HG02678 (cell line): Measurements from ENCODE around the gene DLG2.

ENCODE experiments used
- ATAC-seq: cut with Tn5 transposase; IDR thresholded peaks from one replicate; pipeline ENCODE4 v1.9.1; 2021; ENCODE audit warnings: mild to moderate bottlenecking, moderate library complexity; ENCODE audit not compliant: unreplicated experiment

DLG2 gene

DNA sequence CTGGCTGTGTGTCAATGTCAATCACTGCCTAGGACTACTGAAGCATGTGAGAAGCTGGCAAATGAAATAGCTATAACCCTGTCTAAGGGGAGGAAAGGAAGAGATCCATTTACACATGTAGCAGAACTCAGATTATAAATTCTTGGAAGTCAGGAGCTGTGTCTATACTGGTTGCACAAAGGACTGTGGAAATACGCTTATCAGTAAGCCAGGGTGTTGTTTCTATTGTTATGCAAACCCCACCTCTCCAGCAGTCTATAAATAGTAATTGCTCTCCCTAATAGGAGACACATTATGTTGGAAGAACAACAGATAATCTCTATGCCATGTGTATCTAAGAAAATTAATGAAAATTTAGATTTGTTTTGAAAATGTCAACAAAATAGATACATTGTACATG is 1647.6 kb downstream of the DLG2 start:
- ATAC-seq = no peak

GRCh38 chr11:83978942-83979341 is 1648.2 kb downstream of the DLG2 start:
- no peak for ATAC-seq

DNA sequence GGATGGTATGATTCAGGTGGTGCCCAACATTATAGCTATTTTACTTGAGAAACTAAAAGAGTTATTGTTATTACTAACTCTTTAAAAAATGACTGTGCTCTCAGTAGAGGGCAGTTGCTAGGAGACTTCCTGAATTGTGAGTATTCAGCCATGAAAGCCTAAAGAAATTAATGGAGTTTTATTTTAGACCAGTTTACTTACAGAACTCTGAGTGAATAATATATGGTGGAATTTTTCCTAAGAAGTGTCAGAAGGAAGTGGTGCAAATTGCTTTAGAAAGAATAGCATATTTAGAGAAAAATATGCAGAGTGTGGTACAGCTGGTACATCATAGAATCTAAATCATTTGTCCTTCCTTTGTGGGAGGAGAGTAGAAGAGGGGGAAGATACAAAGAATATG is 1651.1 kb downstream of the DLG2 start:
- ATAC-seq = no peak

GRCh38 chr11:83972536-83972935 is 1654.6 kb downstream of the DLG2 start:
- no peak for ATAC-seq

GRCh38 chr11:83971063-83971462 is 1656.1 kb downstream of the DLG2 start:
- ATAC-seq = peak; percentile 30

DNA sequence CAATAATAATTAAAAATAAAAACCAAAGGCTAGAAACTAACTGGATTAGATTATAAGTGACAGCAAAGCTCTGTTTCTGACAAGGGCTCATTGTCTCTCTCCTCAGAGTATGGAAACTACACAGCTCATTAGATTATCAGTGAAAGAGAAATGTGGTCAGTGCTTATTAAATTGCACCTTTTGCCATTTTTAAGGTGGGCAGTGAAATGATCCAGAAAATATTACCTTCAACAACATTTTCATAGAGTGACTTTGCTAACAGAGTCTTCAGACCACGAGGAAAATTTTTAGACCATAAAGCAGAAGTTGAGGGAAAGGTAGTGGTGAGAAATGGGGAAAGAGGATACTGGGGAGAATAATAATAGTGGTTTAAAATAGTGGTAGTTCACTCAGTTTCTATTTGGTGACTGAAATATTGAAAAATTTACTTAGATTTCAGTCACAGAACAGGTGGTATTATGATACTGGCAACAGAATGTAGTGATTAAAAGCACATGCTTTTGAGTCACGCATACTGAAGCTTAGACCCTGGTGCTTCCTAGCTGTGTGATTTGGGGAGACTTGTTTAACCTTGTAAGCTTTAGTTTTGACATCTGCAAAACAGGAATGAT is 1657.0 kb downstream of the DLG2 start:
- peak; percentile 81 for ATAC-seq

DNA sequence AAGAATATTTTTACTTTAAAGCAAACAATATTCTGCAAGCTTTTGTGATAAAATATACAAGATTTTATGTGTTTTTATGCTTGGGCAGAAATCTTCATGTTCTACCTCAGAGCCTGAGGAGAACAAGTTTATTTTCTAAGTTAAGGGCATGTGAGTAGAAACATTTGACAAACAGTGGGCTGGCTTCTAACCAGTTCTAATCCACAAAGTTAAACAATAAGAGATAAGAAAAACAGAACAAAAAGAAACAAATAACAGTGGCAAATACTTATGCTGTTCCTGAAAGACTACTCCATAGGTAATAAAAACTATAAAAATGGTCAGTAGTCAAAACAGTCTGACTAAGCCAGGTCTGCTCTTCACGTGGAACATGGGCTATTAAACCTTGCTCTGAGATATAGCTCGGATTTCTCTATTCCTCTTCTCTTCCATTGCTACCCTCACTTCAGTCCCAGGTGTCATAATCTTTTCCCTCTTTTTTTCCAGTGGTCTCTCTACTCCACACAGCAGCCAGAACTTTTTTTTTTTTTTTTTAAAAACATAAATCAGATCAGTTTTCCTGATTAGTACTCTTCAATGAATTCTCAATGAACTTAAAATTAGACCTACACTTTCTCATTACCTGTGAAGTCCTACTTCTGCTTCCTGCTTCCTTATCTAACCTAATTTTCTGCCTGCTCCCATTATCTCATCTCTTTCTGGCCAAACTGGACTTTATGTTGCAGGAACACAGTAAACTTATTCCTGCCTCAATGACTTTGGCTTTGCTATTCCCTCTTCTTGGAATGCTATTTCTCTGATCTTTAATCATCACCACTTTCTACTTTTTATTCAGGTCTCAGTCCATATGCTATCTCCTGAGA is 1669.9 kb downstream of the DLG2 start:
- ATAC-seq = no peak

DNA sequence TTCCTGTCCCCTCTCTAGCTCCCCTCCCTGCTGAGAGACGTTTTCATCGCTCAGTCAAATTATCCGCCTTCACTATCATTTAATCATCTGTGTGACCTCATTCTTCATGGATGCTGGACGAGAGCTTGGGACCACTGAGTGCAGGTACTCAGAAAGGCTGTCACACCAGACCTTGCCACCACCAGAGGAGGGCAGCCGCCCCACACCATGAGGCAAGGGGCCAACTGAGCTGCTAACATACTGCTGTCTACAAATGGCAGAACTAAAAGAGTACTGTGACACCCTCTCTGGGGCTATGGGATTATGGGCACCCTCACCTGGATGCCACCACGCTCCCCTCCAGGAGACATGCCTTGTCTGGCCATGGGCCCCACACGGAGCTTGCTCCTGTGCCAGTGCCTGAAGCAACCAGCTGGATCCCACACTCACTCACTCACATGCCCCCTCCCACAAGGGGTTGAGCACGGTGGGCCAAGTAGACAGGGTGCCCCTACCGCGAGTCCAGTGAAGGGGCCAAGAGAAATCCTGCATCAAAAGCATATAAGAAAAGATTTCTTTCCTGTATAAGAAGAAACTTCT is 1670.9 kb downstream of the DLG2 start:
- no peak for ATAC-seq

- no peak for ATAC-seq
Observed at GRCh38 chr11:83954780-83955179, 1672.4 kb downstream of the DLG2 start.

DNA sequence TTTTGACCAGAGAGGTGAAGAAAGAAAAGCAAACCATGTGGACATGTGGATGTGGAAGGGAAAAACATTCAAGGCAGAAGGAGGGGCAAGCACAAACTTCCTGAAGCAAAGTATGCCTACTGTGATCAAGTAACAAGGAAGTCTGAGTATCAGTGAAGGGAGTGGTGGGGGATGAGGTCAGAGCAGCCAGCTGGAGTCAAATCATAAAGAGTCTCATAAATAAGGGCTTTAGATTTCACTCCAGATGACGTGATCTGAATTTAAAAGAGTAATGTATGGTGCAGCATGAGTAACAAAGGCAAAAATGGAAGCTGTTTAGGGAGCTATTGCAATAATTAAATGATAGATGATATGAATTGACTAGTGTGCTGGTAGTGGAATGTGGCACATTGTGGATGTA is 1675.6 kb downstream of the DLG2 start:
- ATAC-seq = no peak

DNA sequence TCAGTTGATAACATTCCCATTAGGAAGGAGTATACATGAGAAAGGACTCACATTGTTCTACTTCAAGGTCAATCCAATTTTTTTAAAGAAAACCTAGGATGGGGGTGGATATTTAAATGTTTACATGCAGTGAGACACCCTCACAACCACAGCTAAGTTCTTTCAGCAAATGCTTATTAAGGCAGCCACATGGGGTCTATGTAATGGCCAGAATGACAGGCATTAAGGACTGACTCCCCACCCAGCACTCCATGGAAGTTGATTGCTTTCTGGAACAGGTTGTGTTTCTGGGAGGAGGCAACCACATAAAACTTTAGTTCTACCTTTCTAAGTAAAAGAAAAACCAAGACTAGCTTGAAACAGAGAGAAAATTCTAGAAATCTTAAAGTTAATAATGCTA is 1678.9 kb downstream of the DLG2 start:
- ATAC-seq = no peak

- ATAC-seq = no peak
Observed at GRCh38 chr11:83945976-83946375, 1681.2 kb downstream of the DLG2 start.

GRCh38 chr11:83941050-83941449 is 1686.1 kb downstream of the DLG2 start:
- no peak for ATAC-seq

DNA sequence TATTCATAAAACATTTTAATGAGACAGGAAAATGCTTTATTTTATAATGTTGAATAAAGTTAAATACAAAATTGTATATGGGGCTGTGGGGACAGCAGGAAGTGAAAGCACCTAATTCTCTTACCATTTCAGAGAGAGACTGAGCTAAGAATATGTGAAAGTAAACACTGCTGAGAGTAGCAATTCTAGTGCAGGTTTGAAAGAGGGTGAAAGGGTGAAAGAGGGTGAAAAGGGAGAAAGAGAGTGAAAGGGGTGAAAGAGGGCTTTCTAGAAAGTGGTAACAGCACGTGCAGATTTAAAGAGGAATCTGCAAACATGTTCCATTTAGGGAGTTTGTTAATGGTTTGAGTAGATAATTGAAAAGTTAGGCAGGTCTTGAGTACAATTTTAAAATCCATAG is 1689.0 kb downstream of the DLG2 start:
- no peak for ATAC-seq

DNA sequence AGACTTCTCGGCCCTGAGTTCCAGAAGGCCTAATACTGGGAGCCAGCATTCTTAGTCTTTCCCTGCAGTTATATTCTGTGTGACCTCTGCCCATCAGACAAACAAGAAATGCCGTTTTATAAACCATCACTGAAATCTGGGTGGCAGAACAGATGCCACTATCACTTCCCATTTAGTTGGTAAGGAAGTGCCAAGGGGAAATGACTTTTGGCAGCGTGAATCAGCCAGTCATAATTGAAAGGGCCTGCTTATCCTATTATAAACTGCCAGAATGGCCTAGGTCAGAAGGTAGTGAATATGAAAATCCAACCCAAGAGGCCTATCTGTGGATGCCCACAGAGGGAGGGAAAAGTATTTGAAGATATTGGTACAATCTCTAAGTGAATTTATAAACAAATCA is 1694.1 kb downstream of the DLG2 start:
- no peak for ATAC-seq

- no peak for ATAC-seq
Observed at GRCh38 chr11:83927422-83927821, 1699.7 kb downstream of the DLG2 start.

- ATAC-seq = no peak
Observed at GRCh38 chr11:83924795-83925542, 1702.2 kb downstream of the DLG2 start.

- ATAC-seq = no peak
Observed at GRCh38 chr11:83923961-83924360, 1703.2 kb downstream of the DLG2 start.

DNA sequence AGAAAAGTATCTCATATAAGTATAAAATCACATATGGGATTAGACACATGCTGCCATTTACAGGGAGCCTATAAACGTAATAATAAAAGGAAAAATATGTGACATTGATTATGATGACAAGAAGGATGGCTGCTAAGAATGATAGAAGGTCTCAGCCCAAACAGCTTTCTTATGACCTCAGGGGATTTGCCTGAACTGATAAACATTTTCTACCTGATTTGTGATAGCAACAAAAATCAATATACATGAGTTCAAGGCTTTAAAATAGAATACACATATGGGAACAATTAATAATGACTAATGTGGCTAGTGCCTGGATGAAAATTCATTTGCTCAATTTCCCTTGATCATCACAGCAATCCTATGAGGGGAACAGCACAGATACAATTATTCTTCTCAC is 1704.2 kb downstream of the DLG2 start:
- no peak for ATAC-seq

DNA sequence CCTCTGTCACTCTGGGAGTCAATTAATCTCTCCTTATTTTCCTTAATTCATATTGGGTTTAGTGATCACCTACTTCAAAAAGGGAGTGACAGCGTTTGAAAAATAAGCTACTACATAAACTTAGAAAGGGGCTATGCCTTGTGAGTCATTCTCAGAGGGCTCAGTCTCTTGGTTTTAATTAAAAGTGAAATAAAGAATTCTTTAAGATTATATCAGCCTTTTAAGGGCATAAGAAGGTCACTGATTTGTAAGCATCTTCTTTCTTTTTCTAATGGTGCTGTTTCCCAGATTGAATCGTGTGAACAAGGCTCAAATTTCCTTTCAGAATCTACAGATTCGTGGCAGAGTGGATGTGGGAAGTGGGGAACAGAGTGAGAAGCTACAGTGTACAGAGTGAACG is 1704.8 kb downstream of the DLG2 start:
- ATAC-seq = no peak

GRCh38 chr11:83921447-83922192 is 1705.5 kb downstream of the DLG2 start:
- no peak for ATAC-seq
